Cardiac septum (tissue), 1 donor: ENCODE results near the gene NSUN6. TPM values are rescaled to one million over a fixed set of nuclear protein-coding genes. Genes with fewer than 3 reads are reported as not detected.

Experiments
- DNase-seq: peaks from one replicate; pipeline ENCODE4 v3.0.0-alpha.2; 2020; ENCODE audit warnings: low spot score
- intact Hi-C: fragments of 100-400 bp; cut with DNase I; formaldehyde crosslinking; loops from one replicate; pipeline ENCODE4 v1.14.0; 2022
- total RNA-seq: library from RNA; stranded (reverse); fragmentation: NEBNext Ultra II Directional; extraction: Animal tissue kit (Norgen Biotek cat#: 25700); gene quantifications from one replicate; pipeline ENCODE4 v1.2.1, GENCODE V29; 2021
- donor health status: DM: no; HTN: no; CAD: no.

The NSUN6 gene
- total RNA-seq, 1 donor from 2014 or later: 8.7 TPM

DNA sequence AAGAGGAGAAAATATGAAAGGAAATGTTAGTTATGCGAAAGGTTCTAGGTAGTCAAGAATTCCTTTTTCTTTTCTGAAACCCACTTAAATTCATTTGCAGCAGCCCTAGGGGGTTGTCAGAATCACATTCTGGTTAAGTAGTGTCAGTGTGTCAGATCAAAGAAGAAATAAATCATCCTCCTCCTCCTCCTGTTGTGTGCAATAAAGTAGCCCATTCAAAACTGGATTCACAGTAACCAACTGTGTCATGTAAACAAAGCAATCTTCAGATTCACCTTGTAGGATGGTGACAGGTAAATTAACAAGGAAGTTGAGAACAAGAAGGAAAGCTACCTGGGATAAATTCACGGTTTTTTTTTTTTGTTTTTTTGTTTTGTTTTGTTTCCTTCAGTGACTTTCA, 127.5 kb downstream of the NSUN6 start:
- intact Hi-C loops: no loop called here
- DNase-seq: no peak

DNA sequence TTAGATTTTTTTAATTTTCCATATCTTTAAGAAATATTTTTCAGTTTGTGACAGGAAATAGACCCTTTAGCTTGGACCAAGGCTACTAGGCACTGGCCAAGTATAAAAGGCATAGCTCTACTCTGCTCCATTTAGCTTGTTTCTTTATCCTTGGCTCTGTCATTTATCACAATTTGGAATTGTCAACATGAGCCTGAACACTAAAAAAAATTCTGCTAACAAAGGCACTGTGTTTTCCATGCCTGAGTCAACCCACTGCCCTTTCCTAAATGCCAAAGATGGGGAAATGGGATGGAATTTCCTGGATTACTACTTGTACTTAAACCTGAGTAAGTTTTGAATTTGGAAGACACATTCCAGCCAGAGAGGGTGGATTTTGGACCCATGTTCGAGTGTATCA, 128.4 kb downstream of the NSUN6 start:
- intact Hi-C loops: no loop called here
- no peak for DNase-seq

DNA sequence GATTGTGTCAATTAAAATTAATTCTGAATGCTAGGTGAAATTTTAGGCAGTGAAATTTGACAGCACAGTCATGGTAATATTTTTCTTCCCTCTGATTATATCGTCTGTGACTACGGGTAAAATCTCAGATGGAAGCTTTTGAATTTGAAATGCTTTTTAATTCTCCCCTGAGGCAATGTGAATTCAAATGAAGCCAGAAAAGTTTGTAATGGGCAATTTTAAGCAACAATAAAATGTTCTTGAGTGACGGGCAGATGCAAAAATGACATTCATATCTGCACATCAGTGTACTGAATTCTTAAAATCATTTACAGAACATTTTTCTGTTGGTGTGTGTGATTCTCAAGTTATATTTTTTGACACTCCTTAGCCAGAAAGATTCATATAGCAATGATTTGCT, 134.5 kb downstream of the NSUN6 start:
- intact Hi-C loops: no loop called here
- no peak for DNase-seq

DNA sequence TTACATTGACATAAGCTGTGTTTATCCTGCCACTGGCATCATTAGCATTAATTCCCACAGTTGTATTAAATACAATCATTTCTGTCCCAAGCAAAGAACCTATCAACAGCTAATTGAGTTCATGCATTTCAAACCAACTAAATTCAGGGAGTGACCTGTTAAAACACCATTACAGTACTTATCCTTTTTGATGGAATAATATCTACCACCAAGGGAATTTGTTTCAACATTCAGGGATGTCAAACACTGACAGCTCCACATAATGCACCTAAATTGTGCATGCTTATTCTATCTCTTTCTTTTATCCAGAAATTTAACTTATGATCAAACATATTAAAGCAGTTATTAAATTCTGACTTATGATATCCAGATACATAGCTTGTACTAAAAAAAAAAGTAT, 136.8 kb downstream of the NSUN6 start:
- DNase-seq: no peak
- intact Hi-C loops: no loop called here

DNA sequence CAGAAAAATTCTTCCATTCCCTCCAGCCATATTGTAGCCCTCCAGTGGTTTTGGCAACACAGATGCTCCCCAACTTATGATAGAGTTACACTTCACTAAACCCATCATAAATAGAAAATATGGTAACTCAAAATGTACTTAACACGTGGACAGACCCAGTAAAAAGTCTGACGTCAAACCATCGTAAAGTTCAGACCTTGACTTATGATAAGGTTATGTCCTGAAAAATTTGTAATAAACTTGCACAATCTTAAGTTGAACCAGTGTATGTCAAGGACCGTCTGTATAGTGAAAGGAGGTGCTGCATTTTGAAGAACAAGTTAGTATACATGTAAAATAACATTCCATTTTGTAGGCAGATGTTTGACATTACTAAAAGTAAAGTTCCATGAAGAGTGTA, 142.8 kb downstream of the NSUN6 start:
- intact Hi-C loops: no loop called here
- no peak for DNase-seq

DNA sequence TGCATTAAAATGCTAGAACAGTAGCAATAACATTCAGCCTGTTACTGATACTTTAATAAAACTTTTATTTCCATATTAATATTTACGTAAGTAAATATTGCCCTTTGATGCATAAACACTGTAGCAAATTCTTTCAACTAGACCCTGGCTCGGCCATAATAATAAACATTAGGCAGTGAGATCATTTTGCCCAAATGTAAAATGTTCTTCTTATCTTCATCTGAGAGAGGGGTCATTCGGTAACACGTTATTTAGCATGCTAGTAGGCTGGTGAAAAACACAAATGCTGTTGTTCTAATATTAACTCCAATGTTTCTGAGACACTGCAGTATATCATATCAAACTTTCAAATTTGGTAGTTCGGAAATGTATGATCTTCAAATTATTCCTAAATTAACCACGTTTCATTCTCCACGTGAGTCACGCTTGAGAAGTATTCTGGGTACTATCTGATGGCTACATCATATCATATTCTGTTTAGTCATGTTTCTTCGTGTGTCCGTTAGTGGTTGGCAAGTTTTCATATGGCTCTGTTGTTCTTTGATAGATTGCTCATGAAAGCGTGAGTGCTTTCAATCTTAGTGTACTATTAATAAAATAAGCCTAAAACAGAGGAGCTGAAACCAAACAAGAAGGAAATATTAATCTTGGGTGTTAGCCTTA, 145.8 kb downstream of the NSUN6 start:
- intact Hi-C loops: no loop called here
- no peak for DNase-seq

DNA sequence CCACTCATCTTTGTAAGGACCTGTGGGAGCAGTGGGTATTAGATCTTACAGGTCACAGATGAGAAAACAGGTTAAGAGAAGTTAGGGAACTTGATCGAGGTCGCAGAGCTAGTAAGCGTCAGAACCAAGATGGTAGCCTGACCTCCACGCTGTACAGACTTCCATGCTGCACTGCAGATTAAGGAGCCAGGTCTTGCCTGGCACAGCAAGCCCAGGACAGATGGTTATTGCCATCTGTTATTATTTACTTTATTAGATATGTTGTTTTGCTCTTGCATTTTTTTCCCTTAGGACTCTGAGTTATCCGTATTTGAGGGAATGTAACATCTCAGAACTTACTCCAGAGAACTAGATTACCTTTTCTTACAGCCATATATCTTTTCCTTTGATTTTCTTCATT, 147.2 kb downstream of the NSUN6 start:
- no peak for DNase-seq
- intact Hi-C loops: no loop called here

DNA sequence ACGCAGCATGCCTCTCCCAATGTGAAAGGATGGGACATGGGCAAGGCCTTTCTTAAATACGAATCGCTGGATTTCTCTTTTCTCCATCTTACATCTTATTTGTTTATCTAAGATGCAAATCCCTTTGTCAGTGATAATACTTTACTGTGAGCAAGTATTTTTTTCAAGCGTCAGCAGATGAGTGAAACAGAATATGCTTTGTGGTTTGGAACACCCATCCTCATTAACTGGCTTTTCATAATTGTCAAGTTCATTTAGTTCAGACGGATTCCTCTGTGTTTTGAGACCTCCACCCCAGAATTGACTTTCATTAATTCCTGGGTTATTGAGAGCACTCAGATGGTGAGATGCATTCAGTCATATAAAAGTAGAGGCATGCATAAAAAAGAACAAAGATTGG, 149.8 kb downstream of the NSUN6 start:
- no peak for DNase-seq
- intact Hi-C loops: no loop called here

DNA sequence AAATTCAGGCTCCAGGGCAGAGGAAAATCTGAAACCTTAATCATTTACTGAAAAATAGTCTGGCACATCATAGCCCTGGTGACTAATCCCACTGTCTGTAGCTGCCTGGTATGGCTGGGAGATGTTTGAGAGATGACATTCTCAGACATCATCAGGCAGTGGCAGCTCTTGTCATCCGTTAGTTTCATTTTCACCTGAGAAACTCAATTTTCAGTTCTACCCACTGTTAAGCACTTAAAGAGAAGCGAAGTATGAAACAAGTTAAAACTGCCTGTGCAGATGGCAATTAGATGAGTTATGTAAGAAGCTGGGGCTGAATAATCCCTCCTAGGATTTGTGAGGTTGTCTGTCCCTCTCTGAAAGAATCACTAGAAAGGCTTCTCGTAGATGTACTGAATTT, 150.2 kb downstream of the NSUN6 start:
- DNase-seq: no peak
- intact Hi-C loops: no loop called here

DNA sequence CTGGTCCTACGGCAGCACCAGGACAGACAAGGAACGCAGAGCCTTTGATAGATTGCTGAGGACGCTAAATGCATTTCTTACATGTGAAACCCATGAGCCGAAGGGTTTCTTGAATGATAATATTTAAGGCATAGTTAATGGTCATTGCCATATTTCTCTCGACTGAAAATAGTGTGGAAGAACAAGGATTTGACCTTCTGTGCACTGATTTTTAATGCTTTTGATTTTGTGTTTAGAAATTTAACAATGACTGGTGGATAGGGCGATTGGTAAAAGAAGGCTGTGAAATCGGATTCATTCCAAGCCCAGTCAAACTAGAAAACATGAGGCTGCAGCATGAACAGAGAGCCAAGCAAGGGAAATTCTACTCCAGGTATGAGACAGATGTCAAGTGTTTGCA, 150.8 kb downstream of the NSUN6 start:
- intact Hi-C loops: no loop called here
- no peak for DNase-seq

DNA sequence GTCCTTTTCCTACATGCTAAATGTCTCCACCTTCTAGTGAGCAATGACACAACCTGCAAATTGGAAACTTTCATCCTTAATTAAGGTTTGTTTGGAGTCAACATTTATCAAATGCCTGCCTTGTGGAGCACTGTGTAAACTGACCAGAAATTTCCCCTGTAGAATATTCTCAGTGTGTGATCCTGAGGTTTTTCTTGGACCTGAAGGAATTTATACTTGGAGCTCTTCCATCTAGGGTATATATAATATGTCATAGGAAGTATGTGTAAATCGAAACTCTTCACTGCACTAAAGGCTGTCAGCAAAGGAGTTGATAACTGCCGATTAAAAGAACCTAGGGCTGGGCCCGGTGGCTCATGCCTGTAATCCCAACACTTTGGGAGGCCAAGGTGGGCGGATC, 152.4 kb downstream of the NSUN6 start:
- no peak for DNase-seq
- intact Hi-C loops: no loop called here

DNA sequence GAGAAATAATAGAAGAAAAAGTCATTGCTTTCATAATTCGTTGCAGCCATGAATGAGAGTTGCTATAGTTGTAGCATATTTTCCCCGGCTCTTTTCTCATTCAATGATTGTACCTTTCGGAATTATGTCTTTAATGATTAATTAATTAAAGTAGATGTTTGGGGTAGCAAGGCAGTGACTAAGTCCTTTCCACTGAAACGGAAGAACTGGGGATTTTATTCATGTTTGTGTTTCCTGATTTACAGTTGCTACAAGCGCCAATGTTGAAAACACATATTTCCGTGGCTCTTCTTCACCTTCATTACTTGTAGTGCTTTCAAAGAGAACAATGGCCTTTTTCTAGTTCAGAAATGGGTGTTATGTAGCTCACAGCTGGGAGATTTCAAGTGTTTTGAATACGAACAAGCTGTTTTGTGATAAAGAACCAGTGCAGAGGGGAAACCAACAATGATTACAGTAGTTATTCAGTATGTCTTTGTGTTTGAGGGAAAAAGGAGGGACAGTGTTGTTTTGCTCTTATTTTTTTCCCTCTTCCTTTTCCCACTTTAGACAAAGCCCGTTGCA, 153.5 kb downstream of the NSUN6 start:
- no peak for DNase-seq
- intact Hi-C loops: no loop called here

Other genes starting within 250 kb of the NSUN6 start
- 7.1 TPM for gene ARL5B, start 7.8 kb upstream of the NSUN6 start, total RNA-seq